ENCODE results near the gene FBH1. TPM values are rescaled to one million over a fixed set of nuclear protein-coding genes. Genes with fewer than 3 reads are reported as not detected.

FBH1 gene
- total and polyA plus RNA-seq, 7 experiments from 2014 or later = 59.9 to 105 (median 78.6) TPM

DNA sequence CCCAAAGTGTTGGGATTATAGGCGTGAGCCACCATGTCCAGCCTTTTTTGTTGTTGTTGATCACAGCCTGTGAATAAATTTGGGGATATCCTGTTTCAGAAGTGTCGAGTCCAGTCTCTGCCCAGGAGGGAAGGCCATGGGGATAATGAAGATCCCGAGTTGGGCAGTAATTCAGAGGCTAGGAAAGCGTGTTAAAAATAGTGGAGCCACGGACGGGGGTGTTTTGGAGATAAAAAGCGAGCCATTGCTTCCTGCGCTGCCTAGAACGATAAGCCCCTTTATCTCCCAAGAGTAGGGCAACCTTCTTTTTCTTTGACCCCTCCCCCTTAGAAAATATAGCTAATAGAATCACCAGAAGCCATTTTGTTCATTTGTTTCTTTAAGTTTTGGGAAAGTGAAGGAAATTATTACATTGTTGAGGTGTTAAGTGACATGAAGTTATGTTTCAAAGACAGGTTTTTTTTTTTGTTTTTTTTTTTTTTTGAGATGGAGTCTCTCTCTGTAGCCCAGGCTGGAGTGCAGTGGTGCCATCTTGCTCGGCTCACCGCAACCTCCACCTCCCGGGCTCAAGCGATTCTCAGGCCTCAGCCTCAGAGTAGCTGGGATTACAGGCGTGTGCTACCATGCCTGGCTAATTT lies 44.0 kb downstream of the FBH1 start:
- CTCF ChIA-PET = no interaction called here
- ATAC-seq (no peak), DNase-seq (no peak)
- Mint-ChIP-seq H3K4me1 (peaks cover 0 to 3% (median 0%) of the 10 kb centered on the region in 7 donors), H3K27me3 (no peaks in the 10 kb centered on the region), H3K36me3 (peaks cover 12 to 44% (median 19%) of the 10 kb centered on the region in 5 donors), H3K27ac (peak overlapping the region in 1 of 9 donors; percentile 21), H3K4me3 (no peak overlapping the region), H3K9me3 (peaks cover 0 to 1% (median 0%) of the 10 kb centered on the region in 11 donors)
- intact Hi-C loops (cut with micrococcal nuclease) = loop anchor here in 1 of 2 donors (5.0 kb wide), 1 partner anchor 43 kb away; the partner anchor contains the start of gene IL15RA
- H3K9me3 ChIP-seq (ENCODE audit: control insufficient read depth in 2 of 3, low read length in 3 of 3) = no peaks in the 10 kb centered on the region
- H3K27me3 ChIP-seq (ENCODE audit: control insufficient read depth in 2 of 2, insufficient read depth in 2 of 2, low read length in 2 of 2) = no peaks in the 10 kb centered on the region
- POLR2A ChIA-PET = interaction anchor here (0.6 to 0.8 kb wide), 3 partner anchors 139 to 1102 kb away, joined by 3 read pairs; no protein-coding TSS in a partner anchor
- H3K36me3 ChIP-seq (ENCODE audit: control insufficient read depth in 2 of 3, insufficient read depth in 3 of 3, low read length in 3 of 3) = peaks cover 0 to 67% (median 0%) of the 10 kb centered on the region in 3 experiments
- no peak overlapping the region for H3K4me3 ChIP-seq (ENCODE audit: low read length)
- H3K4me1 ChIP-seq (ENCODE audit: control insufficient read depth in 2 of 2, insufficient read depth in 2 of 2, low read length in 2 of 2) = no peaks in the 10 kb centered on the region
- no peak overlapping the region for H3K27ac ChIP-seq (ENCODE audit: low read depth, low read length)

DNA sequence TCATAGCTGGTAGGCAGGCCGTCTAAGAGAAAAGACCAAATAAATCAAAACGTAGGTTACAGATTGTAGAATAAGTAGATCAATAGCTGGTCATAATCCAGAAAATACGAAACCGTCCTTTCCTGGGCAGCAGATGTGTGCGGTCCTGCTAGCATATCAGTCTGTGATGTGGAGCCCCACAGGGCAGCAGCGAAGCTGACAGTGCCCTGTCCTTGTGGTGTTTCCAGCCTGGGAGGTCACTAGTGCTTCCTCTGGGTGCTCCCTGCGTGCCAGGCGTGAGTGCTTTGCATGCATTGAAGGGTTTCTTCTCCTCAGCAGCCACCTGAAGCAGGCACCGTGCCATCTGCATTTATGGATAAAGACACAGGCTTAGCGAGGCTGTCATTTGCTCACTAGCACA lies 45.6 kb downstream of the FBH1 start:
- DNase-seq (no peak), ATAC-seq (no peak)
- Mint-ChIP-seq H3K9me3 (peaks cover 0 to 1% (median 0%) of the 10 kb centered on the region in 11 donors), H3K4me3 (no peak overlapping the region), H3K4me1 (peaks cover 0 to 3% (median 0%) of the 10 kb centered on the region in 7 donors), H3K27me3 (no peaks in the 10 kb centered on the region), H3K36me3 (peaks cover 12 to 29% (median 19%) of the 10 kb centered on the region in 5 donors), H3K27ac (no peak overlapping the region)
- ChIA-PET POLR2A (no interaction called here), CTCF (interaction anchor here (1.0 kb wide), 1 partner anchor 151 kb away, joined by 3 read pairs; no protein-coding TSS in a partner anchor)
- Histone ChIP-seq H3K4me3 (ENCODE audit: low read length) (no peak overlapping the region), H3K36me3 (ENCODE audit: control insufficient read depth in 2 of 3, insufficient read depth in 3 of 3, low read length in 3 of 3) (peaks cover 0 to 51% (median 0%) of the 10 kb centered on the region in 3 experiments), H3K27ac (ENCODE audit: low read depth, low read length) (no peak overlapping the region), H3K4me1 (ENCODE audit: control insufficient read depth in 2 of 2, insufficient read depth in 2 of 2, low read length in 2 of 2) (no peaks in the 10 kb centered on the region), H3K27me3 (ENCODE audit: control insufficient read depth in 2 of 2, insufficient read depth in 2 of 2, low read length in 2 of 2) (no peaks in the 10 kb centered on the region), H3K9me3 (ENCODE audit: control insufficient read depth in 2 of 3, low read length in 3 of 3) (no peaks in the 10 kb centered on the region)
- intact Hi-C loops (cut with micrococcal nuclease) = no loop called here

DNA sequence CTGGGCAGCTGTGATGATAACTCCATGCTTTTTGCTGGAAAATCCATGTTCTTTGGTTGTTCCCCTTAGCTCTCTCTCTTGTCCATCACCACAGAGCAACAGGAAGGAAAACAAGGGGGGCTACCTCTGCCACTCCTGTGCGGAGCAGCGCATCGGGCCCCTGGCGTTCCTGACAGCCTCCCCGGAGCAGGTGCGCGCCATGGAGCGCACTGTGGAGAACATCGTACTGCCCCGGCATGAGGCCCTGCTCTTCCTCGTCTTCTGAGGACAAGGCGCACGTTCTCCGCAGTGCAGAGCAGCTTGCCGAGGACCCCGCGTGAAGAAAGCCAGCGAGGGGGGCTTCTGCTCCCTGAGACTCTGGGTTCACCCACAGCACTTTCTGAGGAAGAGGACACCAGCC lies 47.0 kb downstream of the FBH1 start:
- POLR2A ChIA-PET = no interaction called here
- H3K4me1 Mint-ChIP-seq = peaks cover 0 to 3% (median 0%) of the 10 kb centered on the region in 7 donors

GRCh38 chr10:5938291-5938690 lies 48.2 kb downstream of the FBH1 start:
- intact Hi-C loops (cut with micrococcal nuclease) = no loop called here
- H3K9me3 ChIP-seq (ENCODE audit: control insufficient read depth in 2 of 3, low read length in 3 of 3) = no peaks in the 10 kb centered on the region
- H3K27ac ChIP-seq (ENCODE audit: low read depth, low read length) = no peak overlapping the region
- H3K4me1 ChIP-seq (ENCODE audit: control insufficient read depth in 2 of 2, insufficient read depth in 2 of 2, low read length in 2 of 2) = no peaks in the 10 kb centered on the region
- no peaks in the 10 kb centered on the region for H3K27me3 Mint-ChIP-seq
- no peaks in the 10 kb centered on the region for H3K27me3 ChIP-seq (ENCODE audit: control insufficient read depth in 2 of 2, insufficient read depth in 2 of 2, low read length in 2 of 2)
- no peak overlapping the region for H3K4me3 Mint-ChIP-seq
- H3K27ac Mint-ChIP-seq = peak overlapping the region in 4 of 9 donors; percentile 1 to 68 (median 22)
- ChIA-PET CTCF (no interaction called here), POLR2A (no interaction called here)
- H3K4me1 Mint-ChIP-seq = peaks cover 0 to 3% (median 0%) of the 10 kb centered on the region in 7 donors
- ATAC-seq (no peak), DNase-seq (no peak)
- no peak overlapping the region for H3K4me3 ChIP-seq (ENCODE audit: low read length)
- H3K36me3 Mint-ChIP-seq = peaks cover 9 to 19% (median 13%) of the 10 kb centered on the region in 5 donors
- H3K9me3 Mint-ChIP-seq = peaks cover 0 to 1% (median 0%) of the 10 kb centered on the region in 11 donors
- H3K36me3 ChIP-seq (ENCODE audit: control insufficient read depth in 2 of 3, insufficient read depth in 3 of 3, low read length in 3 of 3) = peaks cover 0 to 38% (median 0%) of the 10 kb centered on the region in 3 experiments

More for the DNA sequence above, 47.0 kb downstream of the FBH1 start:
- H3K27ac Mint-ChIP-seq = peak overlapping the region in 1 of 9 donors; percentile 8
- Histone ChIP-seq H3K36me3 (ENCODE audit: control insufficient read depth in 2 of 3, insufficient read depth in 3 of 3, low read length in 3 of 3) (peaks cover 0 to 39% (median 0%) of the 10 kb centered on the region in 3 experiments), H3K27ac (ENCODE audit: low read depth, low read length) (no peak overlapping the region), H3K27me3 (ENCODE audit: control insufficient read depth in 2 of 2, insufficient read depth in 2 of 2, low read length in 2 of 2) (no peaks in the 10 kb centered on the region), H3K4me3 (ENCODE audit: low read length) (no peak overlapping the region), H3K4me1 (ENCODE audit: control insufficient read depth in 2 of 2, insufficient read depth in 2 of 2, low read length in 2 of 2) (no peaks in the 10 kb centered on the region), H3K9me3 (ENCODE audit: control insufficient read depth in 2 of 3, low read length in 3 of 3) (no peaks in the 10 kb centered on the region)
- no peaks in the 10 kb centered on the region for H3K27me3 Mint-ChIP-seq
- DNase-seq (no peak), ATAC-seq (no peak)
- intact Hi-C loops (cut with micrococcal nuclease) = no loop called here
- peaks cover 0 to 1% (median 0%) of the 10 kb centered on the region in 11 donors for H3K9me3 Mint-ChIP-seq
- no peak overlapping the region for H3K4me3 Mint-ChIP-seq
- CTCF ChIA-PET = no interaction called here
- peaks cover 12 to 24% (median 19%) of the 10 kb centered on the region in 5 donors for H3K36me3 Mint-ChIP-seq

- no peak overlapping the region for H3K4me3 ChIP-seq (ENCODE audit: low read length)
- no peaks in the 10 kb centered on the region for H3K27me3 Mint-ChIP-seq
- DNase-seq (no peak), ATAC-seq (no peak)
- intact Hi-C loops (cut with micrococcal nuclease) = no loop called here
- no peaks in the 10 kb centered on the region for H3K27me3 ChIP-seq (ENCODE audit: control insufficient read depth in 2 of 2, insufficient read depth in 2 of 2, low read length in 2 of 2)
- H3K4me3 Mint-ChIP-seq = no peak overlapping the region
- H3K9me3 Mint-ChIP-seq = peaks cover 0 to 3% (median 0%) of the 10 kb centered on the region in 11 donors
- peaks cover 2 to 8% (median 3%) of the 10 kb centered on the region in 7 donors for H3K4me1 Mint-ChIP-seq
- H3K9me3 ChIP-seq (ENCODE audit: control insufficient read depth in 2 of 3, low read length in 3 of 3) = no peaks in the 10 kb centered on the region
- no peak overlapping the region for H3K27ac ChIP-seq (ENCODE audit: low read depth, low read length)
- ChIA-PET POLR2A (no interaction called here), CTCF (no interaction called here)
- H3K36me3 Mint-ChIP-seq = peaks cover 8 to 13% (median 12%) of the 10 kb centered on the region in 5 donors
- peaks cover 0 to 30% (median 0%) of the 10 kb centered on the region in 3 experiments for H3K36me3 ChIP-seq (ENCODE audit: control insufficient read depth in 2 of 3, insufficient read depth in 3 of 3, low read length in 3 of 3)
- H3K27ac Mint-ChIP-seq = no peak overlapping the region
- H3K4me1 ChIP-seq (ENCODE audit: control insufficient read depth in 2 of 2, insufficient read depth in 2 of 2, low read length in 2 of 2) = no peaks in the 10 kb centered on the region
Measured at GRCh38 chr10:5940807-5941218, 50.8 kb downstream of the FBH1 start.

GRCh38 chr10:5941579-5941978 lies 51.5 kb downstream of the FBH1 start:
- Mint-ChIP-seq H3K27me3 (no peaks in the 10 kb centered on the region), H3K9me3 (peaks cover 0 to 3% (median 0%) of the 10 kb centered on the region in 11 donors), H3K36me3 (peaks cover 6 to 13% (median 9%) of the 10 kb centered on the region in 5 donors), H3K4me1 (peaks cover 3 to 13% (median 8%) of the 10 kb centered on the region in 7 donors), H3K4me3 (no peak overlapping the region), H3K27ac (no peak overlapping the region)
- H3K36me3 ChIP-seq (ENCODE audit: control insufficient read depth in 2 of 3, insufficient read depth in 3 of 3, low read length in 3 of 3) = peaks cover 0 to 22% (median 0%) of the 10 kb centered on the region in 3 experiments
- H3K4me1 ChIP-seq (ENCODE audit: control insufficient read depth in 2 of 2, insufficient read depth in 2 of 2, low read length in 2 of 2) = no peaks in the 10 kb centered on the region
- ChIA-PET CTCF (no interaction called here), POLR2A (no interaction called here)
- DNase-seq (no peak), ATAC-seq (no peak)
- H3K9me3 ChIP-seq (ENCODE audit: control insufficient read depth in 2 of 3, low read length in 3 of 3) = no peaks in the 10 kb centered on the region
- intact Hi-C loops (cut with micrococcal nuclease) = no loop called here
- no peaks in the 10 kb centered on the region for H3K27me3 ChIP-seq (ENCODE audit: control insufficient read depth in 2 of 2, insufficient read depth in 2 of 2, low read length in 2 of 2)
- no peak overlapping the region for H3K4me3 ChIP-seq (ENCODE audit: low read length)
- H3K27ac ChIP-seq (ENCODE audit: low read depth, low read length) = no peak overlapping the region
